ENCODE data around the gene SLC7A9. TPM values are rescaled to one million over a fixed set of nuclear protein-coding genes. Genes with fewer than 3 reads are reported as not detected.

Gene SLC7A9
- polyA plus RNA-seq, 2 of the 4 experiments (the other 2 are of a cell fraction), result 0.50 to 0.62 TPM

Small RNA genes lying within 50 kb of the gene (small RNA-seq; reads per million reads assigned to genes)
- gene RN7SKP22, result 0 to 0.43 (median 0) reads per million in 6 experiments

Other genes starting within 250 kb of the SLC7A9 start
- 60.8 and 62.1 TPM in 2 replicates for gene ANKRD27, start 194.6 kb downstream of the SLC7A9 start, polyA plus RNA-seq (2011; rRNA removed)
- gene ANKRD27, start 194.6 kb downstream of the SLC7A9 start, polyA plus RNA-seq (2017; fragmentation: RNase III; extraction: RNeasy Plus Mini Kit Qiagen cat#74134 plus additional on column Dnase treatment), result 23.1 to 23.7 TPM (median 23.1 TPM) in 3 replicates
- gene RGS9BP, start 193.9 kb downstream of the SLC7A9 start, polyA plus RNA-seq (2011; rRNA removed), result 0.17 and 0.20 TPM in 2 replicates
- 0.30 to 0.46 TPM (median 0.41 TPM) in 3 replicates for gene RGS9BP, start 193.9 kb downstream of the SLC7A9 start, polyA plus RNA-seq (2017; fragmentation: RNase III; extraction: RNeasy Plus Mini Kit Qiagen cat#74134 plus additional on column Dnase treatment)
- gene NUDT19, start 177.9 kb downstream of the SLC7A9 start, polyA plus RNA-seq (2011; rRNA removed), result 28.3 and 32.6 TPM in 2 replicates
- gene NUDT19, start 177.9 kb downstream of the SLC7A9 start, polyA plus RNA-seq (2017; fragmentation: RNase III; extraction: RNeasy Plus Mini Kit Qiagen cat#74134 plus additional on column Dnase treatment), result 30.1 to 31.1 TPM (median 30.5 TPM) in 3 replicates
- gene TDRD12, start 150.0 kb downstream of the SLC7A9 start, polyA plus RNA-seq (2011; rRNA removed), result 0.19 and 0.20 TPM in 2 replicates
- gene TDRD12, start 150.0 kb downstream of the SLC7A9 start, polyA plus RNA-seq (2017; fragmentation: RNase III; extraction: RNeasy Plus Mini Kit Qiagen cat#74134 plus additional on column Dnase treatment), result 0.21 to 0.53 TPM (median 0.34 TPM) in 3 replicates
- 31.5 and 45.3 TPM in 2 replicates for gene CEP89, start 102.2 kb upstream of the SLC7A9 start, polyA plus RNA-seq (2011; rRNA removed)
- gene CEP89, start 102.2 kb upstream of the SLC7A9 start, polyA plus RNA-seq (2017; fragmentation: RNase III; extraction: RNeasy Plus Mini Kit Qiagen cat#74134 plus additional on column Dnase treatment), result 38.4 to 42.2 TPM (median 41.3 TPM) in 3 replicates
- 14.4 and 15.9 TPM in 2 replicates for gene FAAP24, start 102.5 kb upstream of the SLC7A9 start, polyA plus RNA-seq (2011; rRNA removed)
- 14.2 to 15.1 TPM (median 15.0 TPM) in 3 replicates for gene FAAP24, start 102.5 kb upstream of the SLC7A9 start, polyA plus RNA-seq (2017; fragmentation: RNase III; extraction: RNeasy Plus Mini Kit Qiagen cat#74134 plus additional on column Dnase treatment)
- gene RHPN2, start 195.1 kb upstream of the SLC7A9 start, polyA plus RNA-seq (2011; rRNA removed), result 140 and 162 TPM in 2 replicates
- 55.4 to 68.1 TPM (median 60.5 TPM) in 3 replicates for gene RHPN2, start 195.1 kb upstream of the SLC7A9 start, polyA plus RNA-seq (2017; fragmentation: RNase III; extraction: RNeasy Plus Mini Kit Qiagen cat#74134 plus additional on column Dnase treatment)
- gene GPATCH1, start 211.4 kb upstream of the SLC7A9 start, polyA plus RNA-seq (2011; rRNA removed), result 19.0 and 24.2 TPM in 2 replicates
- gene GPATCH1, start 211.4 kb upstream of the SLC7A9 start, polyA plus RNA-seq (2017; fragmentation: RNase III; extraction: RNeasy Plus Mini Kit Qiagen cat#74134 plus additional on column Dnase treatment), result 12.1 to 15.4 TPM (median 13.9 TPM) in 3 replicates